K562 (cell line): ENCODE measurements around the gene KLF13. TPM values are rescaled to one million over a fixed set of nuclear protein-coding genes. Genes with fewer than 3 reads are reported as not detected.

Source experiments
- BCL6 ChIP-seq: fragments of 250-450 bp; sonication (Bioruptor Pico); IDR thresholded peaks from 2 replicates; pipeline ENCODE4 v1.4.0; 2020
- ETV5 ChIP-seq: sonication (generic); formaldehyde crosslinking; IDR thresholded peaks from 2 replicates; pipeline ENCODE4 v1.4.0; 2020; ENCODE audit warnings: low read depth, mild to moderate bottlenecking, missing genetic modification reagents
- FOXA1 ChIP-seq: fragments of 450-650 bp; IDR thresholded peaks from 2 replicates; pipeline ENCODE4 v1.6.1; 2016; ENCODE audit warnings: mild to moderate bottlenecking, borderline replicate concordance
- GTF2A2 ChIP-seq: IDR thresholded peaks from 2 replicates; pipeline ENCODE4 v1.6.1; 2016; ENCODE audit warnings: mild to moderate bottlenecking, missing genetic modification characterization, missing compliant biosample characterization
- KDM4B ChIP-seq, 2 experiments: fragments of 450-650 bp in 1 of 2; sonication (generic) in 1 of 2; IDR thresholded peaks; 2 replicates each; pipeline ENCODE4 v1.6.1; 2016 to 2017; ENCODE audit warnings: borderline replicate concordance in 2 of 2, antibody characterized with exemption in 1 of 2, low read depth in 1 of 2, mild to moderate bottlenecking in 1 of 2
- MIER1 ChIP-seq: fragments of 450-650 bp; IDR thresholded peaks from 2 replicates; pipeline ENCODE4 v1.6.1; 2016; ENCODE audit warnings: antibody characterized with exemption, mild to moderate bottlenecking, low read depth
- MYNN ChIP-seq, 2 experiments: sonication (generic); formaldehyde crosslinking in 1 of 2; IDR thresholded peaks; 2 replicates each; pipeline versions ENCODE4 v1.5.0 to v1.6.1; 2016 to 2020; ENCODE audit warnings: antibody characterized with exemption in 1 of 2, missing genetic modification reagents in 1 of 2
- NCOA1 ChIP-seq: fragments of 450-650 bp; IDR thresholded peaks from 2 replicates; pipeline ENCODE4 v1.6.1; 2016; ENCODE audit warnings: low read depth
- NELFE ChIP-seq: IDR thresholded peaks from 2 replicates; pipeline ENCODE4 v1.6.1; 2011; ENCODE audit warnings: mild to moderate bottlenecking; ENCODE audit not compliant: insufficient read depth, insufficient read length
- NFIC ChIP-seq: fragments of 450-650 bp; IDR thresholded peaks from 2 replicates; pipeline ENCODE4 v1.6.1; 2017; ENCODE audit warnings: mild to moderate bottlenecking, inconsistent platforms
- PRPF4 ChIP-seq: fragments of 200-400 bp; formaldehyde crosslinking; IDR thresholded peaks from one replicate; pipeline ENCODE4 v1.6.1; 2017; ENCODE audit warnings: low read length, low read depth, mild to moderate bottlenecking; ENCODE audit not compliant: insufficient read depth, poor library complexity, severe bottlenecking
- STAT5B ChIP-seq: fragments of 250-450 bp; sonication (Bioruptor Pico); IDR thresholded peaks from 2 replicates; pipeline ENCODE4 v1.8.0; 2021; ENCODE audit warnings: mild to moderate bottlenecking, inconsistent platforms
- TBP ChIP-seq: optimal IDR thresholded peaks from 2 replicates; pipeline ENCODE3; 2011; ENCODE audit warnings: low read depth, low read length, improper control_type of control experiment
- polyA plus RNA-seq, 8 experiments: library from polyadenylated mRNA; depleted of rRNA in 4 of 8; stranded (reverse) in 5 of 8; unstranded in 3 of 8; fragments of >200 nt; fragmentation: Nextera tagmentation in 2 of 8; fragmentation: Illumina TruSeq in 1 of 8; extraction: Ambion mirVana in 2 of 8; extraction: Trizol in 1 of 8; gene quantifications; 2 replicates each; pipeline versions ENCODE4 v1.2.1 to v1.2.3, GENCODE V29; 2011 to 2014; ENCODE audit warnings: inconsistent platforms in 1 of 8, missing spikeins in 1 of 8
- total RNA-seq, 7 experiments: library from RNA; depleted of rRNA in 6 of 7; stranded (reverse); fragments of >200 nt in 6 of 7; fragmentation: Illumina TruSeq in 2 of 7; extraction: Trizol in 2 of 7; gene quantifications; 2 replicates each; pipeline versions ENCODE4 v1.2.1 to v1.2.3, GENCODE V29; 2011 to 2021; ENCODE audit warnings: low replicate concordance in 1 of 7
- TF ChIP-seq, protein P1 (sequence below): fragments of 250-450 bp; sonication (Bioruptor Pico); IDR thresholded peaks from 2 replicates; pipeline ENCODE4 v1.5.0; 2020; ENCODE audit warnings: mild to moderate bottlenecking
- TF ChIP-seq, protein P2 (sequence below): fragments of 250-450 bp; sonication (Bioruptor Pico); IDR thresholded peaks from 2 replicates; pipeline ENCODE4 v1.8.0; 2021; ENCODE audit warnings: moderate library complexity, mild to moderate bottlenecking, inconsistent platforms

The KLF13 gene
- total and polyA plus RNA-seq, 9 of the 15 experiments (the other 6 are each of a cell fraction or from before 2014, with no cell fraction given) = 1.8 to 10.5 (median 4.8) TPM

DNA sequence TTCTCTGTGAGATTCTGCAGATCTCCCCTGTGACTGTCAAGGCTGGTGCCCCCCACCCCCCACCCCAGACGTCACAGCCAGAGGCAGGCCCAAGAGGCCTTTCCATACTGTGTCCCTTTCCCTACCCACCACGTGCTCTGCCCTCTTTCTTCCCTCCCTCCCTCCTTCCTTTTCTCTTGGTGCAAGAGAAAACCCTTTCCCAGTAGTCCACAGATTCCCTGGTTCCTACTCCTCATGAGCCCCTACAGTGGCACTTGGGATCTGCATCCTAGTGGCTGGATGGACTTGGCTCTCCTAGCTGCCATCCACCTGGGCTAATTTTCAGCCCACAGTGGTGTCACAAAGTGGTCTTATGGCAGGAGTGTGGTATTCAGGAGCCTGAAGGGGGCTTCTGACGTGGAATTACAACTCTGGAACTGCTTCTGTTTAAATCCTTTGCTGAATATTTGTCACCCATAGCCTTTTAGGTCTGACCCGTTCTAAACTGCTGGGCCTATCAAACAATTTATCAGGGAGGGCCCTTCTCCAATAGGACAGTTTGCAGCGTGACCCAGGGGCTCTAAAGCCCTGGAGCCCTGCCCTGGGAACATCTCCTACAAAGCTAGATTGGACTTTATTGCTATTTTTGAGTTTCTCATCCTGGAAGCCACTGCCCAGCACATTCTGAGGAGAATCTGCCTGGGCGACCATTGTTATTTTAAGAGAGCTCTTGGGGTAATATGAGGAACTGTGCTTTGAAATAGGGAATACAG, 35.3 kb downstream of the KLF13 start (continued):
- no peak for TF ChIP-seq NCOA1
- no peak for TF ChIP-seq TBP
- no peak for TF ChIP-seq ETV5 (CRISPR knock-in tag)
- TF ChIP-seq, protein P1, sequence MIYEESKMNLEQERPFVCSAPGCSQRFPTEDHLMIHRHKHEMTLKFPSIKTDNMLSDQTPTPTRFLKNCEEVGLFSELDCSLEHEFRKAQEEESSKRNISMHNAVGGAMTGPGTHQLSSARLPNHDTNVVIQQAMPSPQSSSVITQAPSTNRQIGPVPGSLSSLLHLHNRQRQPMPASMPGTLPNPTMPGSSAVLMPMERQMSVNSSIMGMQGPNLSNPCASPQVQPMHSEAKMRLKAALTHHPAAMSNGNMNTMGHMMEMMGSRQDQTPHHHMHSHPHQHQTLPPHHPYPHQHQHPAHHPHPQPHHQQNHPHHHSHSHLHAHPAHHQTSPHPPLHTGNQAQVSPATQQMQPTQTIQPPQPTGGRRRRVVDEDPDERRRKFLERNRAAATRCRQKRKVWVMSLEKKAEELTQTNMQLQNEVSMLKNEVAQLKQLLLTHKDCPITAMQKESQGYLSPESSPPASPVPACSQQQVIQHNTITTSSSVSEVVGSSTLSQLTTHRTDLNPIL (CRISPR knock-in tag) = no peak
- TF ChIP-seq STAT5B (CRISPR knock-in tag) = no peak
- no peak for TF ChIP-seq BCL6
- TF ChIP-seq MIER1 = no peak
- no peak for TF ChIP-seq NELFE
- TF ChIP-seq PRPF4 = no peak
- TF ChIP-seq NFIC = no peak
- no peak for TF ChIP-seq KDM4B (IDR thresholded peaks at IDR 0.05; ENCODE audit: borderline replicate concordance in 2 of 2, low read depth in 1 of 2)
- TF ChIP-seq MYNN (IDR thresholded peaks at IDR 0.05) = no peak
- TF ChIP-seq MYNN (CRISPR knock-in tag; IDR thresholded peaks at IDR 0.05) = no peak
- TF ChIP-seq GTF2A2 (tag) = no peak
- TF ChIP-seq, protein P2, sequence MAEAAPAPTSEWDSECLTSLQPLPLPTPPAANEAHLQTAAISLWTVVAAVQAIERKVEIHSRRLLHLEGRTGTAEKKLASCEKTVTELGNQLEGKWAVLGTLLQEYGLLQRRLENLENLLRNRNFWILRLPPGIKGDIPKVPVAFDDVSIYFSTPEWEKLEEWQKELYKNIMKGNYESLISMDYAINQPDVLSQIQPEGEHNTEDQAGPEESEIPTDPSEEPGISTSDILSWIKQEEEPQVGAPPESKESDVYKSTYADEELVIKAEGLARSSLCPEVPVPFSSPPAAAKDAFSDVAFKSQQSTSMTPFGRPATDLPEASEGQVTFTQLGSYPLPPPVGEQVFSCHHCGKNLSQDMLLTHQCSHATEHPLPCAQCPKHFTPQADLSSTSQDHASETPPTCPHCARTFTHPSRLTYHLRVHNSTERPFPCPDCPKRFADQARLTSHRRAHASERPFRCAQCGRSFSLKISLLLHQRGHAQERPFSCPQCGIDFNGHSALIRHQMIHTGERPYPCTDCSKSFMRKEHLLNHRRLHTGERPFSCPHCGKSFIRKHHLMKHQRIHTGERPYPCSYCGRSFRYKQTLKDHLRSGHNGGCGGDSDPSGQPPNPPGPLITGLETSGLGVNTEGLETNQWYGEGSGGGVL (CRISPR knock-in tag) = no peak
- TF ChIP-seq FOXA1 = no peak
